Measurements from ENCODE around the gene ERVMER34-1.

GRCh38 chr4:52709155-52709554, 42.1 kb downstream of the ERVMER34-1 start:
- no peak for TF ChIP-seq CTCF (IDR thresholded peaks at IDR 0.05)
- TF ChIP-seq POLR2A (IDR thresholded peaks at IDR 0.05): no peak
